Measurements from ENCODE around the gene DMRT2.

Gene DMRT2

GRCh38 chr9:1047591-1048230, 2.4 kb upstream of the DMRT2 start:
- DNase-seq (ENCODE audit: low spot score): peak; percentile 10

GRCh38 chr9:1048231-1048619, 1.9 kb upstream of the DMRT2 start:
- no peak for DNase-seq (ENCODE audit: low spot score)

GRCh38 chr9:1048811-1049210, 1.3 kb upstream of the DMRT2 start:
- no peak for DNase-seq (ENCODE audit: low spot score)

GRCh38 chr9:1049641-1050040, 516 bp upstream of the DMRT2 start:
- peak; percentile 16 for DNase-seq (ENCODE audit: low spot score)

GRCh38 chr9:1051210-1051583, 1.0 kb downstream of the DMRT2 start:
- DNase-seq (ENCODE audit: low spot score): no peak

- DNase-seq (ENCODE audit: low spot score): peak; percentile 9
These were observed 1.6 kb downstream of the DMRT2 start for GRCh38 chr9:1051584-1052275.

- no peak for DNase-seq (ENCODE audit: low spot score)
These were observed 2.5 kb downstream of the DMRT2 start for GRCh38 chr9:1052365-1053281.

- DNase-seq (ENCODE audit: low spot score): no peak
These were observed 3.1 kb downstream of the DMRT2 start for GRCh38 chr9:1053282-1053621.

- DNase-seq (ENCODE audit: low spot score): no peak
These were observed 3.8 kb downstream of the DMRT2 start for GRCh38 chr9:1053986-1054425.

GRCh38 chr9:1055166-1055565, 5.0 kb downstream of the DMRT2 start:
- no peak for DNase-seq (ENCODE audit: low spot score)

GRCh38 chr9:1057910-1058309, 7.8 kb downstream of the DMRT2 start:
- DNase-seq (ENCODE audit: low spot score): no peak

- no peak for DNase-seq (ENCODE audit: low spot score)
These were observed 8.8 kb downstream of the DMRT2 start for GRCh38 chr9:1058826-1059487.

- no peak for DNase-seq (ENCODE audit: low spot score)
These were observed 15.0 kb downstream of the DMRT2 start for GRCh38 chr9:1065130-1065529.

- no peak for DNase-seq (ENCODE audit: low spot score)
These were observed 20.5 kb downstream of the DMRT2 start for GRCh38 chr9:1070692-1071091.

- DNase-seq (ENCODE audit: low spot score): peak; percentile 62
These were observed 21.6 kb downstream of the DMRT2 start for GRCh38 chr9:1071730-1072129.

- no peak for DNase-seq (ENCODE audit: low spot score)
These were observed 23.3 kb downstream of the DMRT2 start for GRCh38 chr9:1073497-1073896.

- no peak for DNase-seq (ENCODE audit: low spot score)
These were observed 27.5 kb downstream of the DMRT2 start for GRCh38 chr9:1077616-1078015.

GRCh38 chr9:1083325-1083913, 33.3 kb downstream of the DMRT2 start:
- peak; percentile 41 for DNase-seq (ENCODE audit: low spot score)

- no peak for DNase-seq (ENCODE audit: low spot score)
These were observed 34.9 kb downstream of the DMRT2 start for GRCh38 chr9:1085086-1085485.

GRCh38 chr9:1086517-1086916, 36.4 kb downstream of the DMRT2 start:
- DNase-seq (ENCODE audit: low spot score): no peak

- DNase-seq (ENCODE audit: low spot score): no peak
These were observed 37.1 kb downstream of the DMRT2 start for GRCh38 chr9:1087120-1087881.
